OCI-LY1 (cell line): ENCODE data around the gene ABLIM3.

Experiments
- H2AFZ ChIP-seq: fragments of 200-600 bp; sonication (generic), shearing (Covaris generic); 2 replicates; pipeline ENCODE4 v1.6.0; 2014; ENCODE audit warnings: antibody characterized with exemption, mild to moderate bottlenecking, low read length
- H3F3A ChIP-seq: fragments of 200-600 bp; sonication (generic), shearing (Covaris generic); 2 replicates; pipeline ENCODE4 v1.6.0; 2014; ENCODE audit warnings: mild to moderate bottlenecking, antibody characterized with exemption, low read length, moderate library complexity; ENCODE audit not compliant: insufficient read depth
- H3K27ac ChIP-seq: fragments of 200-600 bp; sonication (generic); 2 replicates; pipeline ENCODE4 v1.5.1; 2014; ENCODE audit warnings: low read length, mixed run types, mild to moderate bottlenecking, low read depth; ENCODE audit not compliant: poor library complexity, severe bottlenecking
- H3K27me3 ChIP-seq: fragments of 200-600 bp; sonication (generic); 2 replicates; pipeline ENCODE4 v1.6.0; 2014; ENCODE audit warnings: antibody characterized with exemption, mild to moderate bottlenecking, low read length, moderate library complexity; ENCODE audit not compliant: insufficient read depth
- H3K36me3 ChIP-seq: fragments of 200-600 bp; sonication (generic); 2 replicates; pipeline ENCODE4 v1.6.1; 2014; ENCODE audit warnings: mild to moderate bottlenecking, antibody characterized with exemption, low read length, moderate library complexity, mixed read lengths; ENCODE audit not compliant: insufficient read depth
- H3K4me1 ChIP-seq: fragments of 200-600 bp; sonication (generic); 2 replicates; pipeline ENCODE4 v1.5.1; 2014; ENCODE audit warnings: mild to moderate bottlenecking, low read length, moderate library complexity; ENCODE audit not compliant: insufficient read depth, severe bottlenecking
- H3K4me2 ChIP-seq: fragments of 200-600 bp; sonication (generic), shearing (Covaris generic); 2 replicates; pipeline ENCODE4 v1.6.1; 2014; ENCODE audit warnings: low read length
- H3K4me3 ChIP-seq: fragments of 200-600 bp; sonication (generic); 2 replicates; pipeline ENCODE4 v1.5.1; 2014; ENCODE audit warnings: low read length, low read depth, mild to moderate bottlenecking, mixed read lengths; ENCODE audit not compliant: poor library complexity, severe bottlenecking
- H3K79me2 ChIP-seq: fragments of 200-600 bp; shearing (Covaris generic); 2 replicates; pipeline ENCODE4 v1.6.1; 2016; ENCODE audit warnings: mixed run types, low read length, mixed read lengths; ENCODE audit not compliant: insufficient read depth
- H3K9ac ChIP-seq: fragments of 200-600 bp; sonication (generic), shearing (Covaris generic); 2 replicates; pipeline ENCODE4 v1.6.1; 2014; ENCODE audit warnings: mild to moderate bottlenecking, low read length, mixed read lengths
- H3K9me2 ChIP-seq: fragments of 200-600 bp; sonication (generic), shearing (Covaris generic); 2 replicates; pipeline ENCODE4 v1.6.1; 2014; ENCODE audit warnings: low read depth, mild to moderate bottlenecking, low read length, mixed read lengths
- H3K9me3 ChIP-seq: fragments of 200-600 bp; shearing (Covaris generic); 2 replicates; pipeline ENCODE4 v1.6.1; 2014; ENCODE audit warnings: low read length, mixed read lengths
- H4K20me1 ChIP-seq: fragments of 200-600 bp; sonication (generic), shearing (Covaris generic); 2 replicates; pipeline ENCODE4 v1.6.0; 2016; ENCODE audit warnings: mild to moderate bottlenecking, low read length; ENCODE audit not compliant: insufficient read depth
- CTCF ChIP-seq: fragments of 200-600 bp; sonication (generic), shearing (Covaris generic); IDR thresholded peaks from 2 replicates; pipeline ENCODE4 v1.5.1; 2017; ENCODE audit warnings: mild to moderate bottlenecking, antibody characterized with exemption, low read length, moderate library complexity, mixed read lengths
- EZH2 ChIP-seq: fragments of 200-600 bp; sonication (generic), shearing (Covaris generic); IDR thresholded peaks from 2 replicates; pipeline ENCODE4 v1.8.0; 2017; ENCODE audit warnings: borderline replicate concordance, mixed run types, mild to moderate bottlenecking, antibody characterized with exemption, low read length, moderate library complexity, mixed read lengths

ABLIM3 gene

GRCh38 chr5:149174847-149175234 is 33.5 kb downstream of the ABLIM3 start:
- no peak overlapping the region for H2AFZ ChIP-seq
- H3K9ac ChIP-seq, result no peak overlapping the region
- H3K4me3 ChIP-seq, result no peak overlapping the region
- H3K27ac ChIP-seq, result no peak overlapping the region
- H3K79me2 ChIP-seq, result no peaks in the 10 kb centered on the region
- H3K9me3 ChIP-seq, result no peaks in the 10 kb centered on the region
- no peaks in the 10 kb centered on the region for H3F3A ChIP-seq
- H4K20me1 ChIP-seq, result no peaks in the 10 kb centered on the region
- no peaks in the 10 kb centered on the region for H3K4me1 ChIP-seq
- H3K36me3 ChIP-seq, result no peaks in the 10 kb centered on the region
- H3K4me2 ChIP-seq, result no peak overlapping the region
- H3K9me2 ChIP-seq, result no peaks in the 10 kb centered on the region
- TF ChIP-seq CTCF, result no peak
- TF ChIP-seq EZH2, result no peak
- no peaks in the 10 kb centered on the region for H3K27me3 ChIP-seq

GRCh38 chr5:149175346-149176105 is 34.2 kb downstream of the ABLIM3 start:
- H3K27me3 ChIP-seq, result no peaks in the 10 kb centered on the region
- H2AFZ ChIP-seq, result no peak overlapping the region
- H3K9me3 ChIP-seq, result no peaks in the 10 kb centered on the region
- TF ChIP-seq EZH2 (no peak), CTCF (no peak)
- no peak overlapping the region for H3K27ac ChIP-seq
- H3K4me3 ChIP-seq, result no peak overlapping the region
- H3K4me1 ChIP-seq, result no peaks in the 10 kb centered on the region
- H3K9me2 ChIP-seq, result no peaks in the 10 kb centered on the region
- H3K9ac ChIP-seq, result no peak overlapping the region
- H3K79me2 ChIP-seq, result no peaks in the 10 kb centered on the region
- no peaks in the 10 kb centered on the region for H4K20me1 ChIP-seq
- H3K36me3 ChIP-seq, result no peaks in the 10 kb centered on the region
- no peak overlapping the region for H3K4me2 ChIP-seq
- no peaks in the 10 kb centered on the region for H3F3A ChIP-seq

- H3K27me3 ChIP-seq, result no peaks in the 10 kb centered on the region
- TF ChIP-seq CTCF (no peak), EZH2 (no peak)
- H3K9me3 ChIP-seq, result no peaks in the 10 kb centered on the region
- no peak overlapping the region for H3K9ac ChIP-seq
- no peak overlapping the region for H3K4me2 ChIP-seq
- H3K79me2 ChIP-seq, result no peaks in the 10 kb centered on the region
- H3K4me1 ChIP-seq, result no peaks in the 10 kb centered on the region
- no peaks in the 10 kb centered on the region for H3F3A ChIP-seq
- H4K20me1 ChIP-seq, result no peaks in the 10 kb centered on the region
- no peaks in the 10 kb centered on the region for H3K9me2 ChIP-seq
- H3K4me3 ChIP-seq, result no peak overlapping the region
- H3K36me3 ChIP-seq, result no peaks in the 10 kb centered on the region
- H2AFZ ChIP-seq, result no peak overlapping the region
- no peak overlapping the region for H3K27ac ChIP-seq
Measured at GRCh38 chr5:149177339-149177843, 36.1 kb downstream of the ABLIM3 start.
